MM.1S (cell line): ENCODE measurements around the gene CDC16.

Experiments
- DNase-seq: peaks from one replicate; pipeline ENCODE4 v3.0.0-alpha.2; 2015
- H2AFZ ChIP-seq: fragments of 300-600 bp; sonication (generic); 2 replicates; pipeline ENCODE4 v1.6.0; 2016; ENCODE audit warnings: antibody characterized with exemption, low read length
- H3F3A ChIP-seq: fragments of 300-600 bp; sonication (generic); 2 replicates; pipeline ENCODE4 v1.6.1; 2016; ENCODE audit warnings: mild to moderate bottlenecking, antibody characterized with exemption, low read length, moderate library complexity, mixed read lengths; ENCODE audit not compliant: insufficient read depth
- H3K27ac ChIP-seq: fragments of 300-600 bp; sonication (generic); 2 replicates; pipeline ENCODE4 v1.5.1; 2016; ENCODE audit warnings: mild to moderate bottlenecking, low read length
- H3K27me3 ChIP-seq: fragments of 300-600 bp; sonication (generic); replicated peaks from 2 replicates; pipeline ENCODE4 v1.6.0; 2016; ENCODE audit warnings: low read length; ENCODE audit not compliant: insufficient read depth
- H3K36me3 ChIP-seq: fragments of 300-600 bp; sonication (generic); replicated peaks from 2 replicates; pipeline ENCODE4 v1.6.1; 2016; ENCODE audit warnings: mild to moderate bottlenecking, low read length, mixed read lengths; ENCODE audit not compliant: insufficient read depth
- H3K4me1 ChIP-seq: fragments of 300-600 bp; sonication (generic); 2 replicates; pipeline ENCODE4 v1.6.1; 2016; ENCODE audit warnings: low read length, mixed read lengths
- H3K4me2 ChIP-seq: fragments of 300-600 bp; sonication (generic); 2 replicates; pipeline ENCODE4 v1.6.0; 2016; ENCODE audit warnings: low read depth, low read length
- H3K4me3 ChIP-seq: fragments of 300-600 bp; sonication (generic); 2 replicates; pipeline ENCODE4 v1.5.1; 2016; ENCODE audit warnings: low read length, mixed read lengths
- H3K79me2 ChIP-seq: fragments of 300-600 bp; sonication (generic); 2 replicates; pipeline ENCODE4 v1.6.1; 2016; ENCODE audit warnings: mixed run types, low read length, mixed read lengths
- H3K9ac ChIP-seq: fragments of 300-600 bp; sonication (generic); 2 replicates; pipeline ENCODE4 v1.6.1; 2016; ENCODE audit warnings: low read length, mixed read lengths
- H3K9me2 ChIP-seq: fragments of 300-600 bp; sonication (generic); replicated peaks from 2 replicates; pipeline ENCODE4 v1.6.1; 2016; ENCODE audit warnings: mild to moderate bottlenecking, low read length, mixed read lengths; ENCODE audit not compliant: insufficient read depth
- H3K9me3 ChIP-seq: fragments of 300-600 bp; sonication (generic); replicated peaks from 2 replicates; pipeline ENCODE4 v1.6.1; 2016; ENCODE audit warnings: mild to moderate bottlenecking, low read length, mixed read lengths; ENCODE audit not compliant: insufficient read depth
- H4K20me1 ChIP-seq: fragments of 300-600 bp; sonication (generic); 2 replicates; pipeline ENCODE4 v1.6.1; 2016; ENCODE audit warnings: mild to moderate bottlenecking, low read length, moderate library complexity, mixed read lengths; ENCODE audit not compliant: insufficient read depth
- EZH2 ChIP-seq: fragments of 300-600 bp; sonication (generic); optimal IDR thresholded peaks from 2 replicates; pipeline ENCODE3; 2017; ENCODE audit warnings: low read depth, mild to moderate bottlenecking, antibody characterized with exemption, low read length, mixed read lengths
- EZH2phosphoT487 ChIP-seq: fragments of 300-600 bp; sonication (generic); IDR thresholded peaks from 2 replicates; pipeline ENCODE4 v1.6.1; 2018; ENCODE audit warnings: antibody characterized with exemption, low read length
- TF ChIP-seq, protein P1 (sequence below): fragments of 300-600 bp; sonication (generic); IDR thresholded peaks from 2 replicates; pipeline ENCODE4 v1.5.1; 2016; ENCODE audit warnings: antibody characterized with exemption, low read length, mixed read lengths

The CDC16 gene

DNA sequence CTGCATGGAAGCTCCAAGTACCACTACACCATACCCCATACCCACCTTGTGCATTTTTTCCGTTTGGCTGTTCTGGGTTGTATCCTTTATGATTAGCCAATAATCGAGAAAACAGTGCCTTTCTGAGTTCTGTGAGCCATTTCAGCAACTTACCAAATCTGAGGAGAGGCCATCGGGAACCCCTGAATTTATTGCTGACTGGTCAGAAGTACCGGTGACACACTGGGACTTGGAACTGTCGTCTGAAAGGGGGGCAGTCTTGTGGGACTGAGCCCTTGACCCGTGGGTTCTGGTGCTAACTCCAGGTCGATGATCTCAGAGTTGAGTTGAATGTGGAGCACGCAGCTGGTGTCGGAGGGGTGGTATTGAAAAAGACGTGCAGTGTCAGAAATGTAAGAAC is 61.8 kb downstream of the CDC16 start:
- Histone ChIP-seq H3K4me2 (no peak overlapping the region), H4K20me1 (no peaks in the 10 kb centered on the region), H3K36me3 (peaks cover 14% of the 10 kb centered on the region), H3K4me3 (no peak overlapping the region), H3K9me3 (no peaks in the 10 kb centered on the region), H3K27ac (no peak overlapping the region), H3K79me2 (peaks cover 45% of the 10 kb centered on the region), H3K27me3 (no peaks in the 10 kb centered on the region), H3K9ac (no peak overlapping the region), H3K4me1 (no peaks in the 10 kb centered on the region), H2AFZ (no peak overlapping the region), H3F3A (no peaks in the 10 kb centered on the region), H3K9me2 (no peaks in the 10 kb centered on the region)
- TF ChIP-seq EZH2 (no peak), EZH2phosphoT487 (no peak)
- TF ChIP-seq, protein P1, sequence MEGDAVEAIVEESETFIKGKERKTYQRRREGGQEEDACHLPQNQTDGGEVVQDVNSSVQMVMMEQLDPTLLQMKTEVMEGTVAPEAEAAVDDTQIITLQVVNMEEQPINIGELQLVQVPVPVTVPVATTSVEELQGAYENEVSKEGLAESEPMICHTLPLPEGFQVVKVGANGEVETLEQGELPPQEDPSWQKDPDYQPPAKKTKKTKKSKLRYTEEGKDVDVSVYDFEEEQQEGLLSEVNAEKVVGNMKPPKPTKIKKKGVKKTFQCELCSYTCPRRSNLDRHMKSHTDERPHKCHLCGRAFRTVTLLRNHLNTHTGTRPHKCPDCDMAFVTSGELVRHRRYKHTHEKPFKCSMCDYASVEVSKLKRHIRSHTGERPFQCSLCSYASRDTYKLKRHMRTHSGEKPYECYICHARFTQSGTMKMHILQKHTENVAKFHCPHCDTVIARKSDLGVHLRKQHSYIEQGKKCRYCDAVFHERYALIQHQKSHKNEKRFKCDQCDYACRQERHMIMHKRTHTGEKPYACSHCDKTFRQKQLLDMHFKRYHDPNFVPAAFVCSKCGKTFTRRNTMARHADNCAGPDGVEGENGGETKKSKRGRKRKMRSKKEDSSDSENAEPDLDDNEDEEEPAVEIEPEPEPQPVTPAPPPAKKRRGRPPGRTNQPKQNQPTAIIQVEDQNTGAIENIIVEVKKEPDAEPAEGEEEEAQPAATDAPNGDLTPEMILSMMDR: no peak
- DNase-seq: no peak

DNA sequence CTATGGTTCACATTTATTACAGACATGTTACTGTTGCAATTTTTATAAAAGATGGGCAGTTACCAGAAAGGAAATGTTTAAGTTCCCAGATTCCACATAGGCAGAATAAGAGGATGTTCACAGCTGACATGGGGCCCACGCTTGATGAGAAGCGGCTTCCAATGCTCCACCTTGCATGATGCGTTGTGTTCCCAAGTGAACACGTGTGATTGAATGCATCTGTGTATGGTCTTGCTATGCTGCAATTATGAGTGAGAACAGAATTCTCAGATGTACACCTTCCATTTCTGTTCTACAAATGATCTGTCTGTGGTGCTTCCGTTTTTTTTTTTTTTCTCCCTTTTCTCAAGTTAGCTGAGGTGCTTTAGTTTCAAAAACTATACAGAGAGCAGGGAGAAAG is 62.2 kb downstream of the CDC16 start:
- H3K4me2 ChIP-seq: no peak overlapping the region
- H4K20me1 ChIP-seq: no peaks in the 10 kb centered on the region
- no peak for DNase-seq
- H3K27ac ChIP-seq: no peak overlapping the region
- TF ChIP-seq EZH2phosphoT487 (no peak), EZH2 (no peak)
- TF ChIP-seq, protein P1: no peak
- H3K79me2 ChIP-seq: peaks cover 43% of the 10 kb centered on the region
- H3K27me3 ChIP-seq: no peaks in the 10 kb centered on the region
- H3K4me3 ChIP-seq: no peak overlapping the region
- peaks cover 9% of the 10 kb centered on the region for H3K36me3 ChIP-seq
- no peaks in the 10 kb centered on the region for H3K4me1 ChIP-seq
- no peaks in the 10 kb centered on the region for H3K9me2 ChIP-seq
- H3F3A ChIP-seq: no peaks in the 10 kb centered on the region
- H3K9ac ChIP-seq: no peak overlapping the region
- no peaks in the 10 kb centered on the region for H3K9me3 ChIP-seq
- H2AFZ ChIP-seq: no peak overlapping the region

DNA sequence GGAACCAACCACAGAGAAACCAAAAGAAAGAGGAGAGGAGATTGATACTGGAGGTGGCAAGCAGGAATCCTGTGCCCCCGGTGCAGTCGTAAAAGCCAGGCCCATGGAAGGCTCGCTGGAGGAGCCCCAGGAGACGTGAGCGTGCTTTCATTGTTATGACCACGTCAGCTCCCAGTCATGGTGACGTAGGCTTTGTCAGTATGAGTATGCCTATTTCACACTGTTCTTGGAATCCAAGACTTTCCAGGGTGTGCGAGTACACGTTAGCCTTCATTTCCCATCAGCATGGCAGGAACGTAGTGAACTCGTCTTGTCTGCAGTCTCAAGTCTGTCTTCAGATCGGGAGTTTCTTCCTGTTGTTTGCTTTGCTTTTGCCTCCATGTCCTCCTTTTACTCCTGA is 64.2 kb downstream of the CDC16 start:
- TF ChIP-seq, protein P1: no peak
- TF ChIP-seq EZH2phosphoT487 (no peak), EZH2 (no peak)
- no peak overlapping the region for H3K4me2 ChIP-seq
- no peaks in the 10 kb centered on the region for H3K9me3 ChIP-seq
- H4K20me1 ChIP-seq: no peaks in the 10 kb centered on the region
- peaks cover 28% of the 10 kb centered on the region for H3K79me2 ChIP-seq
- H3K27ac ChIP-seq: no peak overlapping the region
- H3K27me3 ChIP-seq: no peaks in the 10 kb centered on the region
- H3F3A ChIP-seq: peaks cover 1% of the 10 kb centered on the region; the same call in 1 of the 2 replicates
- no peak overlapping the region for H2AFZ ChIP-seq
- no peak for DNase-seq
- peaks cover 5% of the 10 kb centered on the region; the same call in 1 of the 2 replicates for H3K36me3 ChIP-seq
- peaks cover 3% of the 10 kb centered on the region for H3K4me1 ChIP-seq
- H3K4me3 ChIP-seq: no peak overlapping the region
- no peak overlapping the region for H3K9ac ChIP-seq
- no peaks in the 10 kb centered on the region for H3K9me2 ChIP-seq
